ENCODE data around the gene GDPD2.

DNA sequence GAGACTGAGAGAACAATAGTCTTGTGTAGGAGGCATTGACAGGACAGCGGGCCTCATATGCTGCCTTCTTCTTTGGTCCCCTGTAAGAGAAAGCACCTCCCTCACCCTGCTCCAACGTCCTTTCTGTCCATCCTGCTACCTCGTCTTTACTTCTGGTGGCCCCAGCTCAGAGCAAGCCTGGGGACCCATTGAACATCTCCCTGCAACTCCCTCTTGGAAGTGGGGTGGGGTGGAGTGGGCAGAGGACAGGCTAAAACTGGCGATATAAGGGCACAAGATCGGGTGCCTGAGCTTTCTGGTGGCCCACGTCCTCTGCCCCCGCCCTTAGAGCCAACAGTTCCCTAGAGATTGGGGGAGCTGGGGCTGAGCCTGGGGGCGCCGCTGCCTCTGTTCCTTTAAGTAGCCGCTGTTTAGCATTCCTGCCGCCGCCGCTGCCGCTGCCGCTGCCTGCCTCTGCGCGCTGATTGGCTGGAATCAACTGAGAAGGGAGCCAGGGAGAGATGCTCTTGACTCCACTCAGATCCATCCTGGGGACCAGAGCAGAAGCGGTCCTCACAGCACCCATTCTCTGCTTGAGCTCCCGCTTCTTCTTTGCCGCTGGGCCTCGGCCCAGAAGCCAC, 21.3 kb downstream of the GDPD2 start, which contains the start of gene DLG3:
- TF ChIP-seq, protein P1, sequence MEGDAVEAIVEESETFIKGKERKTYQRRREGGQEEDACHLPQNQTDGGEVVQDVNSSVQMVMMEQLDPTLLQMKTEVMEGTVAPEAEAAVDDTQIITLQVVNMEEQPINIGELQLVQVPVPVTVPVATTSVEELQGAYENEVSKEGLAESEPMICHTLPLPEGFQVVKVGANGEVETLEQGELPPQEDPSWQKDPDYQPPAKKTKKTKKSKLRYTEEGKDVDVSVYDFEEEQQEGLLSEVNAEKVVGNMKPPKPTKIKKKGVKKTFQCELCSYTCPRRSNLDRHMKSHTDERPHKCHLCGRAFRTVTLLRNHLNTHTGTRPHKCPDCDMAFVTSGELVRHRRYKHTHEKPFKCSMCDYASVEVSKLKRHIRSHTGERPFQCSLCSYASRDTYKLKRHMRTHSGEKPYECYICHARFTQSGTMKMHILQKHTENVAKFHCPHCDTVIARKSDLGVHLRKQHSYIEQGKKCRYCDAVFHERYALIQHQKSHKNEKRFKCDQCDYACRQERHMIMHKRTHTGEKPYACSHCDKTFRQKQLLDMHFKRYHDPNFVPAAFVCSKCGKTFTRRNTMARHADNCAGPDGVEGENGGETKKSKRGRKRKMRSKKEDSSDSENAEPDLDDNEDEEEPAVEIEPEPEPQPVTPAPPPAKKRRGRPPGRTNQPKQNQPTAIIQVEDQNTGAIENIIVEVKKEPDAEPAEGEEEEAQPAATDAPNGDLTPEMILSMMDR (IDR thresholded peaks at IDR 0.05), result no peak
- TF ChIP-seq EP300 (IDR thresholded peaks at IDR 0.05) (no peak), POLR2A (IDR thresholded peaks at IDR 0.05) (no peak)
